Airway epithelial cell (primary cell): ENCODE results near the gene BCO2. TPM values are rescaled to one million over a fixed set of nuclear protein-coding genes. Genes with fewer than 3 reads are reported as not detected.

Experiments
- total RNA-seq: library from RNA; depleted of rRNA; stranded (reverse); fragments of >200 nt; gene quantifications from 2 replicates; pipeline ENCODE4 v1.2.3, GENCODE V29; 2015

The BCO2 gene
- total RNA-seq = 0.28 TPM in 1 of 2 replicates, not detected in the other

GRCh38 chr11:112174789-112175598, at the start of gene BCO2:
Gene BCO2, plus strand, starts transcription at chr11:112175512. Its CDS starts 90 bp downstream, at chr11:112175602.

DNA sequence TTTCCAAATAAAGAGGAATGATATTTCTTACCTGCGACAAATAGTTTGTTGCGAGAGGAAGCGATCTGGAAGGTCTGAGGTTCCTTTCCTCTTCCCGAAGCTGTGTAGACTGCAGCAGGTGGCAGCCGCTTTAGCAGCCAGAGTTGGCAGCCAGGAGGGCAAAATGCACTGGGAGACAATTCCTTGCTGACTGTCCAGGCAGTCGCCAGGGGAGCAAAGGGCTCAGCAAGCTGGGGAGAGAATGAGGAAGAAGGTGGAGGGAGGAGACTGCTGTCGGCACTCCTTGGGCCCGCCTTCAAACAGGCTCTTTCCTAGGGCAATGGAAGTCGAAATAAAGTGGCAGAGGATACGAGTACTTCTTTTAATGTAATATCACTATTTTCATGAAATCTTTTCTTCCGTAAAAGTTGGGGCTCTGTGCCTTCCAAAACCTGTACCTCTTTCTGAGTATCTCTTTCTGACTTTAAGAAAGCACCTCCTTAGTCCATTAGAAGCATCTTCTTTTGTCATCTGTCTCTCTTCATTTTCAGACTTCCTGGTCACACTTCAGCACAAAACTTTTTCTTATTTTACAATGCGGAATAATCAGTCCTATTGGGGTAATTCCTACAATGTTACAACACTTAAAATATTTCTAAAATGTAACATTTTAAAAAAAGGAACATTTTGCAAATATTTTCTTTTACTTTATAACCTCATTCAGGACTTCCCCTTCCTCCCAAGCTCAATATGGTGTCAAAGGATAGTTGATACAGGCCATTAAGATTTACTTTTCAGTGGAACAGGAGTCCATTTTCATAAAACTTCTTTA, 11.2 kb upstream of the BCO2 start, which contains the start of gene IL18:
Gene IL18, minus strand, starts transcription at position 220 of the 811 bp plus-strand sequence. CDS start 9,041 bp downstream, outside the sequence.

DNA sequence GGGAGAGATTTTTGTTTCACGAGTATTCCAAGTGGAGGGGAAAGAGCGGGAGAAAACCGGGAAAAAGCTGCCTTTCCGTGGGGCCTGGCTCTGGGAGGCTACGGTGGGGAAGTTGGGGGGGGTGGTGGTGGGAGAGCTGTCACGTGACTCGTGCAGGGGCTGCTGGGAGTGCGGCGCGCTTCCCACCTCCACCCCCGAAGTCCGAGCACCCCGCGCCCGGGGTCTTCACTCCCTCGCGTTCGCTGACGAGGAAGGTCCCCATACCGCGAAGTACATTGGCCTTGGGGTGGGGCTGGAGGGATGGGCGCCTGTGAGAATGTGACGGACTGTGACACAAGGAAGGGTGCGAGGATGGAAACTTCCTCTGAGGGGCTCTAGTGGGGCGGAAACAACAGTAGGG, 8.2 kb upstream of the BCO2 start, which contains the start of gene TEX12:
Gene TEX12, plus strand, starts transcription at position 228 of the 400 bp plus-strand sequence. CDS start 1,897 bp downstream, outside the sequence.

GRCh38 chr11:112226062-112226830, 50.9 kb downstream of the BCO2 start, which contains the start of gene PTS:
Gene PTS, plus strand, starts transcription at chr11:112226428. Its CDS starts 16 bp downstream, at chr11:112226444.

GRCh38 chr11:112260490-112260889, 85.2 kb downstream of the BCO2 start, which contains the start of gene PLET1:
Gene PLET1, minus strand, starts transcription at chr11:112260860. Its CDS starts 271 bp downstream, at chr11:112260589.

Other genes with a start within 250 kb of the BCO2 start
- 3.5 and 3.6 TPM in 2 replicates for gene DIXDC1, start 238.2 kb upstream of the BCO2 start, total RNA-seq
- 38.7 and 50.3 TPM in 2 replicates for gene DLAT, start 150.1 kb upstream of the BCO2 start, total RNA-seq
- gene PIH1D2, start 101.5 kb upstream of the BCO2 start, total RNA-seq = 0.33 and 1.3 TPM in 2 replicates
- 7.1 and 27.6 TPM in 2 replicates for gene NKAPD1, start 101.2 kb upstream of the BCO2 start, total RNA-seq
- gene TIMM8B, start 88.8 kb upstream of the BCO2 start, total RNA-seq = 55.5 and 63.3 TPM in 2 replicates
- 69.7 and 77.3 TPM in 2 replicates for gene SDHD, start 88.6 kb upstream of the BCO2 start, total RNA-seq
- 59.2 and 62.4 TPM in 2 replicates for gene IL18, start 11.4 kb upstream of the BCO2 start, total RNA-seq
- 0.28 TPM in 1 of 2 replicates, not detected in the other for gene TEX12, start 8.1 kb upstream of the BCO2 start, total RNA-seq
- 44.3 and 48.3 TPM in 2 replicates for gene PTS, start 50.9 kb downstream of the BCO2 start, total RNA-seq
- not detected in 2 replicates for gene PLET1, start 85.3 kb downstream of the BCO2 start, total RNA-seq